ENCODE measurements around the gene MIAT.

MIAT gene

GRCh38 chr22:26660961-26661578, 3.7 kb downstream of the MIAT start:
- Histone ChIP-seq H3K9ac (ENCODE audit: low read length) (no peak overlapping the region), H3K9me3 (ENCODE audit: insufficient read depth, low read length) (no peaks in the 10 kb centered on the region), H3K27ac (ENCODE audit: low read depth, low read length) (no peak overlapping the region), H3K4me2 (ENCODE audit: low read depth, low read length, poor library complexity, severe bottlenecking) (no peak overlapping the region), H3K79me2 (ENCODE audit: insufficient read depth, low read length) (no peaks in the 10 kb centered on the region), H3K36me3 (ENCODE audit: low read length) (no peaks in the 10 kb centered on the region), H3K9me2 (replicated peaks; ENCODE audit: insufficient read depth, low read length) (no peaks in the 10 kb centered on the region), H3F3A (ENCODE audit: insufficient read depth) (peaks cover 15% of the 10 kb centered on the region), H3K4me3 (ENCODE audit: insufficient read depth, low read length, poor library complexity, severe bottlenecking) (no peak overlapping the region), H4K20me1 (ENCODE audit: low read depth, low read length) (no peaks in the 10 kb centered on the region), H3K27me3 (ENCODE audit: low read length) (no peaks in the 10 kb centered on the region), H2AFZ (ENCODE audit: low read depth, low read length, severe bottlenecking) (no peak overlapping the region)
- TF ChIP-seq EZH2phosphoT487 (conservative IDR thresholded peaks at IDR 0.05; ENCODE audit: low read length): no peak
- TF ChIP-seq CTCF (IDR thresholded peaks at IDR 0.05; ENCODE audit: insufficient read depth, low read length, poor library complexity, severe bottlenecking): no peak

- H4K20me1 ChIP-seq (ENCODE audit: low read depth, low read length): no peaks in the 10 kb centered on the region
- H3F3A ChIP-seq (ENCODE audit: insufficient read depth): peaks cover 15% of the 10 kb centered on the region
- TF ChIP-seq EZH2phosphoT487 (conservative IDR thresholded peaks at IDR 0.05; ENCODE audit: low read length): no peak
- no peak for TF ChIP-seq CTCF (IDR thresholded peaks at IDR 0.05; ENCODE audit: insufficient read depth, low read length, poor library complexity, severe bottlenecking)
- H2AFZ ChIP-seq (ENCODE audit: low read depth, low read length, severe bottlenecking): no peak overlapping the region
- H3K79me2 ChIP-seq (ENCODE audit: insufficient read depth, low read length): no peaks in the 10 kb centered on the region
- H3K4me3 ChIP-seq (ENCODE audit: insufficient read depth, low read length, poor library complexity, severe bottlenecking): no peak overlapping the region
- no peaks in the 10 kb centered on the region for H3K36me3 ChIP-seq (ENCODE audit: low read length)
- no peaks in the 10 kb centered on the region for H3K9me2 ChIP-seq (replicated peaks; ENCODE audit: insufficient read depth, low read length)
- H3K9ac ChIP-seq (ENCODE audit: low read length): no peak overlapping the region
- no peak overlapping the region for H3K4me2 ChIP-seq (ENCODE audit: low read depth, low read length, poor library complexity, severe bottlenecking)
- no peaks in the 10 kb centered on the region for H3K9me3 ChIP-seq (ENCODE audit: insufficient read depth, low read length)
- no peaks in the 10 kb centered on the region for H3K27me3 ChIP-seq (ENCODE audit: low read length)
- H3K27ac ChIP-seq (ENCODE audit: low read depth, low read length): no peak overlapping the region
Observed at GRCh38 chr22:26662160-26662559, 4.8 kb downstream of the MIAT start.

GRCh38 chr22:26663374-26663923, 6.1 kb downstream of the MIAT start:
- no peaks in the 10 kb centered on the region for H4K20me1 ChIP-seq (ENCODE audit: low read depth, low read length)
- H3K4me3 ChIP-seq (ENCODE audit: insufficient read depth, low read length, poor library complexity, severe bottlenecking): peak overlapping the region; percentile 10
- peak overlapping the region; percentile 74 for H3K27ac ChIP-seq (ENCODE audit: low read depth, low read length)
- peaks cover 15% of the 10 kb centered on the region for H3F3A ChIP-seq (ENCODE audit: insufficient read depth)
- H2AFZ ChIP-seq (ENCODE audit: low read depth, low read length, severe bottlenecking): no peak overlapping the region
- no peaks in the 10 kb centered on the region for H3K9me2 ChIP-seq (replicated peaks; ENCODE audit: insufficient read depth, low read length)
- H3K4me2 ChIP-seq (ENCODE audit: low read depth, low read length, poor library complexity, severe bottlenecking): peak overlapping the region; percentile 61
- no peaks in the 10 kb centered on the region for H3K9me3 ChIP-seq (ENCODE audit: insufficient read depth, low read length)
- no peaks in the 10 kb centered on the region for H3K27me3 ChIP-seq (ENCODE audit: low read length)
- peak overlapping the region; percentile 29; the same call in 1 of the 2 replicates for H3K9ac ChIP-seq (ENCODE audit: low read length)
- H3K79me2 ChIP-seq (ENCODE audit: insufficient read depth, low read length): no peaks in the 10 kb centered on the region
- H3K36me3 ChIP-seq (ENCODE audit: low read length): no peaks in the 10 kb centered on the region
- no peak for TF ChIP-seq CTCF (IDR thresholded peaks at IDR 0.05; ENCODE audit: insufficient read depth, low read length, poor library complexity, severe bottlenecking)
- TF ChIP-seq EZH2phosphoT487 (conservative IDR thresholded peaks at IDR 0.05; ENCODE audit: low read length): no peak
